Measurements from ENCODE around the gene BSPH1.
"Not testable (repeated sequence)": the region's sequence is repeated elsewhere in the genome, so short reads cannot be mapped to it uniquely, and the experiment has no call there.

BSPH1 gene, protein sequence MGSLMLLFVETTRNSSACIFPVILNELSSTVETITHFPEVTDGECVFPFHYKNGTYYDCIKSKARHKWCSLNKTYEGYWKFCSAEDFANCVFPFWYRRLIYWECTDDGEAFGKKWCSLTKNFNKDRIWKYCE

GRCh38 chr19:47992070-47992469 lies at the start of gene BSPH1:
BSPH1 (minus strand) TSS chr19:47992170; CDS start chr19:47992081, 89 bp downstream.
- no peak for DNase-seq (ENCODE audit: low read depth in 2 of 3, low spot score in 2 of 3)

DNA sequence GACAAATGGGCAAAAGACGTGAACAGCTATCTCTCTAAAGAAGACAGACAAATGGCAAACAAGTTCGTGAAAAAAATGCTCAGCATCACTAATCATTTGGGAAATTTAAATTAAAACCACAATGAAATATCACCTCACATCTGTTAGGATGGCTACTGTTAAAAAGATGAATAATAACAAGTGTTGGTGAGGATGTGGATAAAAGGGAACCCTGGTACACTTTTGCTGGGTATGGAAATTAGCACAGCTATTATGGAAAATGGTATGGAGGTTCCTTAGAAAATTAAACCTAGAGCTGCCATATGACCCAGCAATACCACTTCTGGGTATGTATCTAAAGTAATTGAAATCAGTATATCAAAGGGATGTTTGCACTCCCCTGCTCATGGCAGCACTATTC lies 44.8 kb upstream of the BSPH1 start:
- DNase-seq (ENCODE audit: low read depth in 2 of 3, low spot score in 2 of 3): no peak

DNA sequence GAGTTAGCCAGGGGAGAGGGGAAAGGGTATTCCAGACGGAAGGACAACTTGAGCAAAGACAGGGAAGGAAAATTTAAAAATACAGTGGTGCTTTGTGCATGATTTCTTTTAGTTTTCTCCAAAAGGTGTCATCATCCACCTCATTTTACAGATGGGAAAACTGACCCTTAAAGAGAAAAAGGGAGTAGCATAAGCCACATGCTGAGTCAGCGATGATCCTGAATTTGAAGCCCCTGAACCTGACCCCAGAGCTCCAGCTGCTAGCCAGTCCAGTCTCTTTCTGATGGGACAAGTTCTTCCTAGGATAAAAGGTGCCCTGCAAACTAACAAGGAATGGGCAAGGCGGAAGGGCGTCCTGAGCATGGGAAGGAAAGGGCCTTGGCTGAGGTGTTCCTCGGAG lies 41.6 kb upstream of the BSPH1 start:
- DNase-seq (ENCODE audit: low read depth in 2 of 3, low spot score in 2 of 3): no peak

- no peak for DNase-seq (ENCODE audit: low read depth in 2 of 3, low spot score in 2 of 3)
Observed at GRCh38 chr19:48030073-48030472, 38.1 kb upstream of the BSPH1 start.

GRCh38 chr19:48029431-48029830 lies 37.5 kb upstream of the BSPH1 start:
- DNase-seq (ENCODE audit: low read depth in 2 of 3, low spot score in 2 of 3): no peak

GRCh38 chr19:48025480-48025879 lies 33.5 kb upstream of the BSPH1 start:
- no peak for DNase-seq (ENCODE audit: low read depth in 2 of 3, low spot score in 2 of 3)

DNA sequence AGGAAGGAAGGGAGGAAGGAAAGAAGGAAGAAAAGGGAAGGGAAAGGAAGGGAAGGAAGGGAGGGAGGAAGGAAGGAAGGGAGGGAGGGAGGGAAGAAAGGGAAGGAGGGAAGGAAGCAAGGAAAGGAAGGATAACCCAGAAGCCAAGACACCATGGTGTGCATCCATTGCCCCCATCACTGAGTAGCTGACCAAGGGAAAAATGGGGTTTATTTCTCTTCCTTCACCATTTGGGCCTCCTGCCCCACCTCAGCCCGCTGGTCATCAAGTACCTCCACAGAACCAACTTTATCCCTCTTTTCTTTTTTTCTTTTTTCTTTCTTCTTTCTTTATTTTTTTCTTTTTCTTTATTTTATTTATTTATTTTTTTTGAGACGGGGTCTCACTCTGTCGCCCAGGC lies 31.5 kb upstream of the BSPH1 start:
- DNase-seq (ENCODE audit: low read depth in 2 of 3, low spot score in 2 of 3): no peak

GRCh38 chr19:48023011-48023410 lies 31.0 kb upstream of the BSPH1 start:
- no peak for DNase-seq (ENCODE audit: low read depth in 2 of 3, low spot score in 2 of 3)

DNA sequence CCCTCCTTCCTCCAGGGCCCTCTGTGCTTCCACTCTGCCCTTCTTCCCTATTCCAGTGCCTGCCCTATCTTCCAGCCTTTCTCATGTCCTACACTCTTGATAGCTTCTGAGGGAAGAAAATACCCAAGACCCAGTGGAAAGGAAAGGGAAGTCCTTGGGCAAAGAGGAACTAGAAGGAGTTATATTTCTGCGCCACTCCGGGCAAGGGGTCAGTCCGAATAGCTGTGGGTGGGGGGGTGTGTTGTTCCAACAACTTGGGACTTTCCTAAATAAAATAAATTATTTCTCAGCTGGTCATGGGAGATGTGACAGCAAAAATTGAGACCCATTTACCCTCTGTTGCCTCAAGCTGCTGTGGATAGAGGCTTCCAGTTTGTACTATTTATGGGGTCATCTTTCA lies 28.7 kb upstream of the BSPH1 start:
- no peak for DNase-seq (ENCODE audit: low read depth in 2 of 3, low spot score in 2 of 3)

DNA sequence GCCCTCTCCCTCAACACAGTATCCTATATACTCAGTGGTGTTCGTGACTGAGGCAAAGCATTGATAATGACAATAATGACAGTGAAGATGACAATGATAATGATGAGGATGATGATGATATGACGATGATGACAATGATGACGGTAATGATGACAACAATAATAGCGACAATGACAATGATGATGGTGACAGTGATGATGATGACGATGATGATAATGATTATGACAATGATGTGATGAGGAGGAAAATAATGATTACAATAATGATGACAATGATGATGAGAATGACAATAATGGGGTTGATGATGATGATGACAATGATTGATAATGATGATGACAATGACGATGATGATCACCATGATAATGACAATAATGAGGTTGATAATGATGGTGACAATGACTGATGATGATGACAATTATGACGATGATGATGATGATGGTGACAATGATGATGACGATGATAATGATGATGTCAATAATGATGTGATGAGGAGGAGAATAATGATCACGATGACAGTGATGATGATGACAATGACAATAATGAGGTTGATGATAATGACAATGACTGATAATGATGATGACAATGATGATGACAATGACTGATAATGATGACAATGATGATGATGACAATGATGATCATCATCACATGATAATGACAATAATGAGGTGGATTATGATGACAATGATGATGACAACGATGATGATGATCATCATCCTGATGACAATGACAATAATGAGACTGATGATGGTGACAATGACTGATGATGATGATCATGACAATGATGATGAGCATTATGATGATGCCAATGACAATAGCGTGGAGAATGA lies 19.2 kb upstream of the BSPH1 start:
- no peak for DNase-seq (ENCODE audit: low read depth in 2 of 3, low spot score in 2 of 3)

GRCh38 chr19:48006762-48007161 lies 14.8 kb upstream of the BSPH1 start:
- DNase-seq (ENCODE audit: low read depth in 2 of 3, low spot score in 2 of 3): peak in 1 of 3 experiments; percentile 0

DNA sequence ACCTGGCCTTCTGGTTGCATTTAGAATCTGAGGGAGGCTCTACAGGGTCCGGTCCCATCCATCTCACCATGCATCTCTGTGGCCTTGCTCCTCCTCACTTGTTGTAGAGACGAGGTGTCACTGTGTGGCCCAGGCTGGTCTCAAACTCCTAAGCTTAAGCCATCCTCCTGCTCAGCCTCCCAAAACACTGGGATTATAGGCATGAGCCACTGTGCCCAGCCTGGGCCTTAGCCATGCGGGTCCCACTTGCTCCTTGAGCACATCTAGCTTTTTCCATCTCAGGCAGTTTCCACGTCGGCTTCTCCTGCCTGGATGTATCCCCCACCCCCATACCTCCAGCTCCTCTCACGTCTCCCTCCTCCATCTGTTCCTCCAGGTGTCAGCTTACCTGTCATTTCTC lies 12.3 kb upstream of the BSPH1 start:
- DNase-seq (ENCODE audit: low read depth in 2 of 3, low spot score in 2 of 3): no peak

DNA sequence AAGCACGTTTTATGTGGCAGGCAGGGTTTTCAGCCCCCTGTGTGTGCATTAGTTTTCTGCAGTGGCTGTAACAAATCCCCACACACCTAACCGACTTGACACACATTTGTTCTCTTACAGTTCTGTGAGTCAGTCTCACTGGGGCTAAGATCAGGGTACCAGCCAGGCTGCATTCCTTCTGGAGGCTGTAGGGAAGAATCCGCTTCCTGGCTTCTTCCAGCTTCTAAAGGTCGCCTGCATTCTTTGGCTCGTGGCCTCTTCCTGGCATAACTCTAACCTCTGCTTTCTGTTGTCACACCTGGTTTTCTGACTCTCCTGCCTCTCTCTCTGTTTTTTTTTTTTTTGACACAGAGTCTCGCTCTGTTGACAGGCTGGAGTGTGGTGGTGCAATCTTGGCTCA lies 8.9 kb upstream of the BSPH1 start:
- DNase-seq (ENCODE audit: low read depth in 2 of 3, low spot score in 2 of 3): no peak

- DNase-seq (ENCODE audit: low read depth in 2 of 3, low spot score in 2 of 3): no peak
Observed at GRCh38 chr19:47998800-47999199, 6.8 kb upstream of the BSPH1 start.

GRCh38 chr19:47996230-47996727 lies 4.3 kb upstream of the BSPH1 start:
- no peak for DNase-seq (ENCODE audit: low read depth in 2 of 3, low spot score in 2 of 3)

DNA sequence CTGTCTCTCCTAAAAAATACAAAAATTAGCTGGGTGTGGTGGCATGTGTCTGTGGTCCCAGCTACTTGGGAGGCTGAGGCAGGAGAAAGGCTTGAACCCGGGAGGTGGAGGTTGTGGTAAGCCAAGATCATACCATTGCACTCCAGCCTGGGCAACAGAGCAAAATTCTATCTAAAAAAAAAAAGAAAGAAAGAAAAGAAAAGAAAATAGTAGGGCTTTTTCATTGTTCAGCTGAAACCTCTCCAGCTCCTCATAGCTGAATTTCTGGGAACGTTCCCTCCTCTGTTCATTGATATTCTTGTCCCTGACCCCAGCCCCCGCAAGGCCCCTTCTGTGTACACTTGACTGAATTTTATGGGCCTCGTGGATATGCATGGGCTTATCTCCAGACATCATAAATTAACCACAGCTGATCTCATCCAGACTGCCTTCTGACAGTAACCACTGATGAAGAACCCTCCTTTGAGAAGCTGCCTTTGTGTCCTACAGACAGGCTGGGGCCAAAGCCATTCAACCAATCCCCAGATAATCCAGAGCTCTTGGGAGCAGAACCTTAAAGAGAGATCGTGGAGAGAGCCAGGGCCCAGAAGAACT lies 2.3 kb upstream of the BSPH1 start, which contains the start of gene ELSPBP1:
Gene ELSPBP1, plus strand, starts transcription at position 424 of the 594 bp plus-strand sequence. CDS start 14,036 bp downstream, outside the sequence.
- DNase-seq (ENCODE audit: low read depth in 2 of 3, low spot score in 2 of 3): no peak

DNA sequence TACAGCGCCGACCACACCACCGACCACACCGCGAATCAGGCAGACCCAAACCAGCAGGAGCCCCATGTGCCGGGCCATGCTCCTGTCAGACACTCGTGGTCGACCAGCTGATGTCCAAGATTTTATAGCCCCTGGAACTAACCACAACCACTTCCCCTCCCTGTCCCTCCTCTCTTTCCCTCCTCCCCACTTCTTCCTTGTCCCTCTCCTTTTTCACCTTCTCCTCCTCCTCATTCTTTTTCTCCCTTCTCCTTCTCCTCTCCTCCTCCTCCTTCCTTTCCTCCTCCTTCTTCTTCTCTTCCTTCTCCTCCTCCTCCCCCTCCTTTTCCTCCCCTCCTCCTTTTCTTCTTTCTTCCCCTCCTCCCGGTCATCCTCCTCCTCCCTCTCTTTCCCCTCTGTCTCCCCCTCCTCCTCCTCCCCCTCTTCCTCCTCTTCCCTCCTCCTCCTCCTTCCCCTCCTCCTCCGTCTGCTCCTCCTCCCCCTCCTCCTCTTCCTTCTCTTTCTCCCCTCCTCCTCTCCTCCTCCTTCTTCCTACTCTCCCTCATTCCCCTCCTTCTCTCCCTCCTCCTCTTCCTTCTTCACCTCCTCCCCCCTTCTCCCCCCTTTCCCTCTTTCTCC lies 670 bp downstream of the BSPH1 start:
- DNase-seq (ENCODE audit: low read depth in 2 of 3, low spot score in 2 of 3): no peak

GRCh38 chr19:47973529-47973928 lies 18.4 kb downstream of the BSPH1 start:
- no peak for DNase-seq (ENCODE audit: low read depth in 2 of 3, low spot score in 2 of 3)

- DNase-seq (ENCODE audit: low read depth in 2 of 3, low spot score in 2 of 3): not testable (repeated sequence)
Observed at GRCh38 chr19:47955936-47956335, 36.0 kb downstream of the BSPH1 start.

GRCh38 chr19:47952132-47952531 lies 39.8 kb downstream of the BSPH1 start:
- DNase-seq (ENCODE audit: low read depth in 2 of 3, low spot score in 2 of 3): not testable (repeated sequence)

GRCh38 chr19:47949852-47950521 lies 42.0 kb downstream of the BSPH1 start:
- DNase-seq (ENCODE audit: low read depth in 2 of 3, low spot score in 2 of 3): peak in 1 of 3 experiments; percentile 10

Measured in activated CD8-positive, alpha-beta memory T cell treated with anti-CD3 and anti-CD28 coated beads for 48 hours (primary cell).